IPS-20b (cell line): Measurements from ENCODE around the gene U2AF2.
A peak's percentile ranks its signal among the peaks of the same experiment; 100 is the strongest.

ENCODE experiments used
- H3K27ac ChIP-seq: one replicate; pipeline ENCODE4 v1.5.1; 2013; ENCODE audit warnings: low read length
- H3K27me3 ChIP-seq: 2 replicates; pipeline ENCODE4 v1.6.1; 2013; ENCODE audit warnings: mild to moderate bottlenecking, low read length, inconsistent platforms; ENCODE audit not compliant: insufficient read depth
- H3K36me3 ChIP-seq: 2 replicates; pipeline ENCODE4 v1.6.1; 2013; ENCODE audit warnings: low read depth, mild to moderate bottlenecking, inconsistent platforms, low read length, moderate library complexity; ENCODE audit not compliant: insufficient read depth
- H3K4me1 ChIP-seq: 2 replicates; pipeline ENCODE4 v1.6.1; 2013; ENCODE audit warnings: mild to moderate bottlenecking, control low read depth, inconsistent platforms, low read length, moderate library complexity; ENCODE audit not compliant: insufficient read depth
- H3K4me3 ChIP-seq: 2 replicates; pipeline ENCODE4 v1.5.1; 2013; ENCODE audit warnings: mild to moderate bottlenecking, low read length, inconsistent platforms
- H3K9ac ChIP-seq: 2 replicates; pipeline ENCODE4 v1.6.1; 2013; ENCODE audit warnings: low read depth, mild to moderate bottlenecking, inconsistent platforms, low read length, moderate library complexity
- H3K9me3 ChIP-seq: 2 replicates; pipeline ENCODE4 v1.6.1; 2013; ENCODE audit warnings: mild to moderate bottlenecking, low read depth, low read length, inconsistent platforms; ENCODE audit not compliant: insufficient read depth

U2AF2 gene

DNA sequence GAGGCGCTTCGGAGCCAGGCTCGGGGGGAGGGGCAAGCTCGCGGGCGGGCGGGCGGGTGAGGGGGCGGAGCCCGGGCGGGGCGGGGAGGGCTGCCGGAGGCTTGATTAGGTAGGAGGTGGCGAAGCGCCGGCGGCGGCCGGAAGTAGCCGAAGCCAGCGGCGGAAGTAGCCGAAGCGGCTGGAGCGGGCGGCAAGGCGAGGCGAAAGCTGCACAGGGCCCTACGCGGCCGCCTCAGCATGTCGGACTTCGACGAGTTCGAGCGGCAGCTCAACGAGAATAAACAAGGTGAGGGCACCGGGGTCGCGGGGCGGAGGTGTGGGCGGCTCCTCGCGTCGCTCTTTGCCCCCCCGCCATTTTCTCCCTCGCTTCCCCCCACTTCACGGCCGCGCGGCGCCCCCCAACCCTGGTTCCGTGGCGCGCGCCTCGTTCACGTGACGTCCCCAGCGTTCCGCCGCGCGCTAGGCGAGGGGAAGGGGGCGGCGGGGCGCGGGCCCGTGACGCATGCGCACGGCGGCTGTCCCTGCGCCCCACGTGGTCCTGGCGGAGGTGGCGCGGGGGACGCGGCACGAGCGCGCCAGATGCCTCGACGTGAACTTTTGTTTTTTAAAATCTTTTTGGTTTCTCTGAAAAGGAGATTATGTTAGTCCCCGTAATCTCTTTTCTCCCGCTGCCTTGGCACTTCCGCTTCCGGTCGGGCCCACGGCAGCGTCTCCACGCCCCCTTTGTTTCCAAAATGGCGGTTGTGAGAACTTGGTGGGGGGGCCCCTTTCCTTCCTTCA lies at the start of gene U2AF2:
U2AF2 (plus strand) TSS at position 168 of the 780 bp plus-strand sequence; CDS start at position 238, 70 bp downstream.
- peak within 1 kb of the TSS; percentile 98 for H3K9ac ChIP-seq
- H3K4me1 ChIP-seq = peaks cover 18% of the 10 kb centered on the region
- no peaks in the 10 kb centered on the region for H3K9me3 ChIP-seq
- peak within 1 kb of the TSS; percentile 93 for H3K27ac ChIP-seq
- H3K4me3 ChIP-seq = peak within 1 kb of the TSS; percentile 97
- no peaks in the 10 kb centered on the region for H3K27me3 ChIP-seq
- peaks cover 24% of the 10 kb centered on the region for H3K36me3 ChIP-seq

DNA sequence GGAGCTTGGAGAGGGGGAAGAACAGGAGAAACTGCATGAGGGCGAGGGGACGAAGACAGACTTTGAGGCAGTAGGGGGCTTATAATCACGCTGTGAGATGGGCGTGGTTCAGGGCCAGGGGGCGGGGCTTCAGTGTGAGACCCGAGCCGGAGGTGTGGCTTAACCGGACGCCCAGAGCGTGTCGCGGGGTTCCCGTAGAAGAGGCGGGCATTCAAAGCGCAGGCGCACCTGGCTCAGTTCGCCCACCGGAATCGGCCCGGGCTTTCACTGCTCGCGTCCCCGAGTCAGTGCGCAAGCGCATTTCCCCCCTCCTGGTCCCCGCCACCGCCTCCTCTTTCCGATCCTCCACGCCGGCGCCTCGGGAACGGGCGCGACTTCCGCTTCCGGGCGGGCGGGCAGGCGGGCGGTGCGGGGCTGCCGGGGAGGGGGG lies 49.6 kb upstream of the U2AF2 start:
- no peaks in the 10 kb centered on the region for H3K27me3 ChIP-seq
- peak overlapping the region; percentile 78; the same call in 1 of the 2 replicates for H3K9ac ChIP-seq
- H3K9me3 ChIP-seq = no peaks in the 10 kb centered on the region
- peak overlapping the region; percentile 97; the same call in 1 of the 2 replicates for H3K4me3 ChIP-seq
- no peak overlapping the region for H3K27ac ChIP-seq
- peaks cover 10% of the 10 kb centered on the region; the same call in 1 of the 2 replicates for H3K4me1 ChIP-seq
- H3K36me3 ChIP-seq = peaks cover 20% of the 10 kb centered on the region; the same call in 1 of the 2 replicates

DNA sequence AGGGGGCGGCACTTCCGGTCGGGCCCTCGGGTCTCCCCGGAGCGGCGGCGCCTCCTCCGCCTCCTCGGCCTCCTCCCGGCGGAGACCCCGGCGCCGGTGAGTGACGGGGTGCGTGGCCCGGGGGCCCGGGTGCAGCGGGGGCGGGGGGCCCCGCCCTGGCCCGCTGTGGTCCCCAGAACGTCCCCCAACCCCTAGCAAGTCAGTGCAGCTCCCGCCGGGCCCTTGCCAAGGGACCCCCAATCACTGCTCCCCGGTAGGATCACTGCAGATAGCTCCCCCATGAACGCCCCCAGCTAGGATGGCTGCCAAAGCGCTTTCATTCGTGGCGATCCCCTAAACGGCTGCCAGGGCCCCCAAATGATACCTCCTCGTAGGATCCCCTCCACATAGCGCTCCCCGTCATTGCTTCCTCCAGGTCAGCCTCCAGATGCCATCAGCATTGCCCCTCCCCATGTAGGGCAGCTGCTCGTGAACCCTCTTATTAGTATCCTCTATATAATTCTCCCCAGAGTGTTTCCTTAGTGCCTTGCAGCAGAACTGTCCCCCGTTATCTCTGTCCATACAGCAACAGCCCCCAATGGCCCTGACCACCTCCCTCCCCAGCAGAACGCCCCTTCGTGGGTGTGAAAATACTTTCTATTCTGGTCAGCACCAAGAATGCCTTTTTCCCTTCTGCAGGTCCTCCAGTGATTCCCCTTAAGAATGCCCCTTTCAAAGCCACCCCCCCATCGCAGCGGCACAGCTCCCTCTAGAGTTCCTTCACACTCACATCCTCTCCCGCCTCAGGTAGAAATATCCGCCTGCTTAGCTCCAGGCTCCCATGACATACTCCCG lies 49.0 kb upstream of the U2AF2 start, which contains the start of gene ZNF865:
ZNF865 (plus strand) TSS at position 11 of the 834 bp plus-strand sequence. CDS start 7,972 bp downstream, outside the sequence.
- peak within 1 kb of the TSS; percentile 97 for H3K9ac ChIP-seq
- H3K9me3 ChIP-seq = no peaks in the 10 kb centered on the region
- H3K27ac ChIP-seq = peak within 1 kb of the TSS; percentile 67
- peak within 1 kb of the TSS; percentile 97 for H3K4me3 ChIP-seq
- peaks cover 9% of the 10 kb centered on the region; the same call in 1 of the 2 replicates for H3K4me1 ChIP-seq
- H3K27me3 ChIP-seq = no peaks in the 10 kb centered on the region
- H3K36me3 ChIP-seq = peaks cover 21% of the 10 kb centered on the region; the same call in 1 of the 2 replicates

DNA sequence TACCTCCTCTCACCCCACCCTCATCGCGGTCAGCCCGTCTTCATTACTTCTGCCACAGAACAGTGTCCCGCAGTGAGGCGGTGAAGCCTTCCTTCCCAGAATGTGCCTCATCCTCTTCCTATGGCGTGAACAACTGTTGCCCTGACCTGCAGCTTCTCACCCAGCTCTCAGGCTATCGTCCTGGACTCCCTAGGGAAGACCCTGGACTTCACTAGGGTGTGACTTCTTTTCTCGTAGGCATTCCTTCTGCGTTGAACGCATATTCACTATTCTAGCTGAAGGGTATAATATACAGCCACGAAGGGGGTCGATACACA lies 48.4 kb upstream of the U2AF2 start:
- Histone ChIP-seq H3K9me3 (no peaks in the 10 kb centered on the region), H3K27ac (peak overlapping the region; percentile 15), H3K27me3 (no peaks in the 10 kb centered on the region), H3K36me3 (peaks cover 21% of the 10 kb centered on the region; the same call in 1 of the 2 replicates), H3K4me1 (peaks cover 5% of the 10 kb centered on the region; the same call in 1 of the 2 replicates), H3K9ac (peak overlapping the region; percentile 97; the same call in 1 of the 2 replicates), H3K4me3 (peak overlapping the region; percentile 97)

DNA sequence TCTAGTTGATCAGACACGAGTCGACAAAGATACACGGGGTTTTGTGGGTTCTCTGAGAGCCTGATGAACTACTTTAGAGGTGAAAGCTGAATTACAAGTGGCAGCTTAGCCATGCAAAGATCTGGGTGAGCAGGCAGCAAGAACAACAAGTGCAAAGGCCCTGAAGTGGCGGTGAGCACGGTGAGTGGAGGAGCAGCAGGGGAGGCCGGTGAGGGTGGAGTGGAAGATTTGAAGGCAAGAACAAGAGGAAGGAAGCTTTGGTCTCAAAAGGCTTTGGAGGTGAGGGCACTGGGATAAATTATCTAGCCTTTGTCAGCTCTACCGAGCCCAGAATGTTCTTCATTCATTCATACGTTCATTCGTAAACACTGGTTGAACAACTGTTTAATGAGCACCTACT lies 48.0 kb upstream of the U2AF2 start:
- Histone ChIP-seq H3K27me3 (no peaks in the 10 kb centered on the region), H3K27ac (peak overlapping the region; percentile 15), H3K36me3 (peaks cover 21% of the 10 kb centered on the region; the same call in 1 of the 2 replicates), H3K9me3 (no peaks in the 10 kb centered on the region), H3K4me3 (peak overlapping the region; percentile 97), H3K4me1 (peaks cover 5% of the 10 kb centered on the region; the same call in 1 of the 2 replicates), H3K9ac (peak overlapping the region; percentile 97; the same call in 1 of the 2 replicates)

DNA sequence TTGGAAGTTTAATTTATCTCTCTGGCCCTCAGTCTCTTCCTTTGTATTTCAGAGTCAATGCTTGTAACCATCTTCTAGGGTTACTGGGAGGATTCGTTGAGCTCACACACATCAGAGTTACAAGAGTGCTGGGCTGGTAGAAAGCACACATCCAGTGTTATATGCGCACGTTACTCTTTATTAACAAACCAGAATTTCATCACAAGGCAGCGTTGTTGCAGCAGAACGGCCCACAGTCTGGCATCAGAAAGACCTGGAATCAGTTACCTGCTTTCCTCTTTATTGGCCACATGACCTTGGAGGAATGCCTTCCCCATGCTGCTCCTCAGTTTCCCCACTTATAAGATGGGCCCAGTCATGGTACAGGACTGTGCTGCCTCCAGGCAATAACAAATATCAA lies 45.5 kb upstream of the U2AF2 start:
- H3K4me1 ChIP-seq = peaks cover 5% of the 10 kb centered on the region; the same call in 1 of the 2 replicates
- H3K27ac ChIP-seq = no peak overlapping the region

DNA sequence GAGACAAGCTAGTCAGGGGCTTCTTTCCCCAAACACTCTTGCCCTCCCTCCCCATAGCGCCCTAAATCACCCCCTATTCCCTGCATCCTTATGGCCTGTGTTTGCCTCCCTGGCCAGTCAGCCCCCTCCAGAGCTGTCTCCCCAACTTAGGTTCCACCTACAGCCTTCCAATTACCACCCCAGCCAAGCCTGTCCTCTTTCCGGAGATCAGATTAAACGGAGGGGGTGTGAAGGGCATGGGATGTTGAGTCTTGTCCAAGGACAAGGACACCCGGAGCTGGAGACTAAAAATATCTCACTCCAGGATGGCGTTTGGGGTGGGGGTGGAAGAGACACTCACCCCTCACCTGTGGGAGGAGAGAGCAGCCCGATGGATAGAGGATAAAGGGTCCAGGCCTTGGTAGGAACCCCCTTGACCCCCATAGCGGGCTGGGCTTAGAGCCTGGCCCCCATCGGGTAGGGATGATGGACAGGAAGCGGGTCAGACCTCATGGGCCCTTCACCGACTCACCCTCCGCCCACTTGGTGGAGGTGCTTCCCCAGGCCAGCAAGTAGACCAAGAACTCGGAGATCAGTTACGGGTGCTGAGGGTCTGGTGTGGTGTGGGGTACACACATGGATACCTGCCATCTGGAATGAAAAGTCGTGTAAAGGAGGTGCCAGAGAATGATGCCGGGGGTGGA lies 43.4 kb upstream of the U2AF2 start:
- H3K9me3 ChIP-seq = no peaks in the 10 kb centered on the region
- no peak overlapping the region for H3K27ac ChIP-seq
- no peak overlapping the region for H3K4me3 ChIP-seq
- H3K9ac ChIP-seq = no peak overlapping the region
- H3K27me3 ChIP-seq = no peaks in the 10 kb centered on the region
- peaks cover 4% of the 10 kb centered on the region; the same call in 1 of the 2 replicates for H3K4me1 ChIP-seq
- peaks cover 29% of the 10 kb centered on the region; the same call in 1 of the 2 replicates for H3K36me3 ChIP-seq

More for the DNA sequence above, 45.5 kb upstream of the U2AF2 start:
- peaks cover 21% of the 10 kb centered on the region; the same call in 1 of the 2 replicates for H3K36me3 ChIP-seq
- H3K9ac ChIP-seq = no peak overlapping the region
- H3K4me3 ChIP-seq = no peak overlapping the region
- no peaks in the 10 kb centered on the region for H3K9me3 ChIP-seq
- H3K27me3 ChIP-seq = no peaks in the 10 kb centered on the region

DNA sequence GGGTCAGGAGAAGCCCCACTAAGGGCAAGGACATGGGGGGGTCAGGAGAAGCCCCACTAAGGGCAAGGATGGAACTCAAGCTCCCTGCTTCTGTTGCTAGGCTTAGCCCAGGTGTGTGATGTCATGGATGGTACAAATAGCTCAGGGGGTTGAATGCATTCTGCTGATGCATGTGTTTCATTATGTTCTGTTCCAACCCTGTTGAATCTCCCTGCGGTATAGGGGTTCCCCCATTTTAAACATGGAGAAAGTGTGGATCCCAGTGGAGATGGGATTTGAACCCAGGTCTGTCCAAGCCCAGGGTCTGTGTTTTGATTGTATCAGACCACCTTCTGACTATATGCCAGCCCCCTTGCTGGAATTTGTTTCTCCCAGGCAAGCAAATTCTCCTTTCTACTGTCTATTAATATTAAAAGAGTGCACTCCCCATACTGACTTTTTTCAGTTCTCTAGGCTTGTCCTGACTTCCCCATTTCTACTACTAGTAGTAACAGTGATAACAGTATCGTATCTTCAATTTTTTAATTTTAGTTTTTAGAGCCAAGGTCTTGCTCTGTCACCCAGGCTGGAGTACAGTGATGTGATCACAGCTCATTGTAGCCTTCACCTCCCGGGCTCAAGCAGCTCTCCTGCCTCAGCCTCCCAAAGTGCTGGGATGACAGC lies 42.7 kb upstream of the U2AF2 start:
- H3K4me3 ChIP-seq = no peak overlapping the region
- no peaks in the 10 kb centered on the region for H3K9me3 ChIP-seq
- H3K4me1 ChIP-seq = no peaks in the 10 kb centered on the region
- no peaks in the 10 kb centered on the region for H3K27me3 ChIP-seq
- no peak overlapping the region for H3K27ac ChIP-seq
- peaks cover 32% of the 10 kb centered on the region; the same call in 1 of the 2 replicates for H3K36me3 ChIP-seq
- no peak overlapping the region for H3K9ac ChIP-seq

DNA sequence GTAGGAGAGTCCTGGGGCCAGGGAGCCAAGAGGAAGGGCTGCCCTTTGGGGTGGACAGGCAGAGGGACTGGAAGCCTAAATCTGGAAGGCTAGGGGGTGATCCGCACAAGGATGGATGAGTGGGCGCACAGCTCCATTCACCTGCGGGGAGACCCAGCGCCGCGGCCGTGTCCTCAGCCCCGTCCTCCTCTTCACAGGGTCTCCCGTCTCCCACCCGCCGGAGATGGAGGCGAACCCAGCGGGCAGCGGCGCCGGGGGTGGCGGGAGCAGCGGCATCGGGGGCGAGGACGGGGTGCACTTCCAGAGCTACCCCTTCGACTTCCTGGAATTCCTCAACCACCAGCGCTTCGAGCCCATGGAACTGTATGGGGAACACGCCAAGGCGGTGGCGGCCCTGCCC lies 41.4 kb upstream of the U2AF2 start:
- Histone ChIP-seq H3K27me3 (no peaks in the 10 kb centered on the region), H3K4me3 (no peak overlapping the region), H3K4me1 (no peaks in the 10 kb centered on the region), H3K9me3 (no peaks in the 10 kb centered on the region), H3K9ac (no peak overlapping the region), H3K27ac (no peak overlapping the region), H3K36me3 (peaks cover 33% of the 10 kb centered on the region; the same call in 1 of the 2 replicates)

DNA sequence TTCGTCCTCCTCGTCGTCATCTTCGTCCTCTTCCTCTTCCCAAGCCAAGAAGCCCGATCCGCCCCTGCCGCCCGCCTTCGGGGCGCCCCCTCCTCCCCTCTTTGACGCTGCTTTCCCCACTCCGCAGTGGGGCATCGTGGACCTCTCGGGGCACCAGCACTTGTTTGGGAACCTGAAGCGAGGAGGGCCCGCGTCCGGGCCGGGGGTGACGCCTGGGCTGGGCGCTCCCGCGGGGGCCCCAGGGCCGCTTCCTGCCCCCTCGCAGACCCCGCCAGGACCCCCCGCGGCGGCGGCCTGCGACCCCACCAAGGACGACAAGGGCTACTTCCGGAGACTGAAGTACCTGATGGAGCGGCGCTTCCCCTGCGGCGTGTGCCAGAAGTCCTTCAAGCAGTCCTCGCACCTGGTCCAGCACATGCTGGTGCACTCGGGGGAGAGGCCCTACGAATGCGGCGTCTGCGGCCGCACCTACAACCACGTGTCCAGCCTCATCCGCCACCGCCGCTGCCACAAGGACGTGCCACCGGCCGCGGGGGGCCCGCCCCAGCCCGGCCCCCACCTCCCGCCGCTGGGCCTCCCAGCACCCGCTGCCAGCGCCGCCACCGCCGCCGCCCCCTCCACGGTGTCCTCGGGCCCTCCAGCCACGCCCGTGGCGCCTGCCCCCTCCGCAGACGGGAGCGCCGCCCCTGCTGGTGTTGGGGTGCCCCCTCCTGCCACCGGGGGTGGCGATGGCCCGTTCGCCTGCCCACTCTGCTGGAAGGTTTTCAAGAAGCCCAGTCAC lies 40.7 kb upstream of the U2AF2 start:
- H3K4me1 ChIP-seq = no peaks in the 10 kb centered on the region
- no peak overlapping the region for H3K9ac ChIP-seq
- H3K27me3 ChIP-seq = no peaks in the 10 kb centered on the region
- no peaks in the 10 kb centered on the region for H3K9me3 ChIP-seq
- H3K4me3 ChIP-seq = no peak overlapping the region
- H3K27ac ChIP-seq = no peak overlapping the region
- peaks cover 33% of the 10 kb centered on the region; the same call in 1 of the 2 replicates for H3K36me3 ChIP-seq
